Gastrocnemius medialis (tissue), 4 donors: ENCODE data around the gene PHF13. TPM values are rescaled to one million over a fixed set of nuclear protein-coding genes. Genes with fewer than 3 reads are reported as not detected.
"Not testable (repeated sequence)": the region's sequence is repeated elsewhere in the genome, so short reads cannot be mapped to it uniquely, and the experiment has no call there.

Experiments used
- ATAC-seq, 2 donors: fragments of 150-250 bp; one replicate each; pipeline ENCODE4 v1.9.1; 2016
- DNase-seq, 2 donors: peaks; one replicate each; pipeline ENCODE4 v3.0.0-alpha.2; 2019
- H3K27ac ChIP-seq, 4 donors: fragments of 200-600 bp; sonication (generic); 1 replicate in 1 of 4; 2 replicates in 3 of 4; pipeline ENCODE4 v1.5.1; 2016 to 2018; ENCODE audit warnings: mild to moderate bottlenecking in 2 of 4, moderate library complexity in 1 of 4
- H3K27me3 ChIP-seq, 3 donors: fragments of 200-600 bp; sonication (generic) in 2 of 3; 1 replicate in 1 of 3; 2 replicates in 2 of 3; pipeline versions ENCODE4 v1.5.1 to v1.6.0; 2016 to 2019; ENCODE audit warnings: mild to moderate bottlenecking in 1 of 3, moderate library complexity in 1 of 3
- H3K36me3 ChIP-seq, 2 donors: fragments of 200-600 bp; sonication (generic) in 1 of 2; one replicate each; pipeline ENCODE4 v1.5.1; 2017 to 2018
- H3K4me1 ChIP-seq, 2 donors: fragments of 200-600 bp; sonication (generic) in 1 of 2; one replicate each; pipeline ENCODE4 v1.5.1; 2016 to 2017; ENCODE audit warnings: mild to moderate bottlenecking in 2 of 2
- H3K4me3 ChIP-seq, 4 donors: fragments of 200-600 bp; sonication (generic) in 3 of 4; 1 replicate in 1 of 4; 2 replicates in 3 of 4; pipeline ENCODE4 v1.5.1; 2016 to 2019; ENCODE audit warnings: mild to moderate bottlenecking in 2 of 4
- H3K9me3 ChIP-seq, 3 donors: fragments of 200-600 bp; sonication (generic) in 2 of 3; 1 replicate in 1 of 3; 2 replicates in 2 of 3; pipeline ENCODE4 v1.5.1; 2016 to 2019
- POLR2A ChIP-seq, 2 donors: fragments of 450-650 bp; IDR thresholded peaks; one replicate each; pipeline ENCODE4 v1.6.1; 2017; ENCODE audit warnings: antibody characterized with exemption in 2 of 2, mild to moderate bottlenecking in 2 of 2, moderate library complexity in 2 of 2
- in situ Hi-C, 4 donors: fragments of 200-750 bp; cut with MboI; loops; one replicate each; pipeline versions ENCODE4 v1.15.0 to v1.8.0; 2017; ENCODE audit warnings: low sequenced_read_pairs in 4 of 4
- intact Hi-C: fragments of 100-400 bp; cut with DNase I; formaldehyde crosslinking; loops from one replicate; pipeline ENCODE4 v1.15.1; 2023; ENCODE audit warnings: low total_unique reads
- total RNA-seq, 4 donors: library from RNA; depleted of rRNA; stranded (reverse); fragments of >200 nt; gene quantifications; one replicate each; pipeline versions ENCODE4 v1.1.0 to v1.2.3, GENCODE V29; 2016
- TF ChIP-seq, protein P1 (sequence below), 5 experiments: fragments of 450-650 bp in 3 of 5; fragments of 200-600 bp in 2 of 5; sonication (generic) in 2 of 5; IDR thresholded peaks in 4 of 5; conservative IDR thresholded peaks in 1 of 5; 1 replicate in 4 of 5; 2 replicates in 1 of 5; pipeline ENCODE4 v1.5.1; 2016 to 2019; ENCODE audit warnings: antibody characterized with exemption in 5 of 5, mild to moderate bottlenecking in 3 of 5, moderate library complexity in 3 of 5

Gene PHF13
- total RNA-seq, 4 donors from 2014 or later: 4.7 to 8.5 (median 5.3) TPM

GRCh38 chr1:6635910-6636760 is 22.6 kb downstream of the PHF13 start:
- intact Hi-C loops: no loop called here
- Histone ChIP-seq H3K27ac (no peak overlapping the region), H3K36me3 (peaks cover 0 to 82% of the 10 kb centered on the region in 2 donors), H3K9me3 (no peaks in the 10 kb centered on the region), H3K27me3 (no peaks in the 10 kb centered on the region), H3K4me3 (no peak overlapping the region), H3K4me1 (peaks cover 0 to 10% of the 10 kb centered on the region in 2 donors)
- ATAC-seq (no peak), DNase-seq (no peak)
- in situ Hi-C loops: loop anchor here (5.0 to 25.0 kb wide), 4 partner anchors 51 to 149 kb away; partner anchors contain the start of genes NOL9 (in 1 of the 4), PLEKHG5 (in 1 of the 4) and ZBTB48 (in 1 of the 4)
- no peak for TF ChIP-seq POLR2A (IDR thresholded peaks at IDR 0.05)
- TF ChIP-seq, protein P1, sequence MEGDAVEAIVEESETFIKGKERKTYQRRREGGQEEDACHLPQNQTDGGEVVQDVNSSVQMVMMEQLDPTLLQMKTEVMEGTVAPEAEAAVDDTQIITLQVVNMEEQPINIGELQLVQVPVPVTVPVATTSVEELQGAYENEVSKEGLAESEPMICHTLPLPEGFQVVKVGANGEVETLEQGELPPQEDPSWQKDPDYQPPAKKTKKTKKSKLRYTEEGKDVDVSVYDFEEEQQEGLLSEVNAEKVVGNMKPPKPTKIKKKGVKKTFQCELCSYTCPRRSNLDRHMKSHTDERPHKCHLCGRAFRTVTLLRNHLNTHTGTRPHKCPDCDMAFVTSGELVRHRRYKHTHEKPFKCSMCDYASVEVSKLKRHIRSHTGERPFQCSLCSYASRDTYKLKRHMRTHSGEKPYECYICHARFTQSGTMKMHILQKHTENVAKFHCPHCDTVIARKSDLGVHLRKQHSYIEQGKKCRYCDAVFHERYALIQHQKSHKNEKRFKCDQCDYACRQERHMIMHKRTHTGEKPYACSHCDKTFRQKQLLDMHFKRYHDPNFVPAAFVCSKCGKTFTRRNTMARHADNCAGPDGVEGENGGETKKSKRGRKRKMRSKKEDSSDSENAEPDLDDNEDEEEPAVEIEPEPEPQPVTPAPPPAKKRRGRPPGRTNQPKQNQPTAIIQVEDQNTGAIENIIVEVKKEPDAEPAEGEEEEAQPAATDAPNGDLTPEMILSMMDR (IDR thresholded peaks at IDR 0.05 in 4 of 5, conservative IDR thresholded peaks at IDR 0.05 in 1 of 5): no peak

DNA sequence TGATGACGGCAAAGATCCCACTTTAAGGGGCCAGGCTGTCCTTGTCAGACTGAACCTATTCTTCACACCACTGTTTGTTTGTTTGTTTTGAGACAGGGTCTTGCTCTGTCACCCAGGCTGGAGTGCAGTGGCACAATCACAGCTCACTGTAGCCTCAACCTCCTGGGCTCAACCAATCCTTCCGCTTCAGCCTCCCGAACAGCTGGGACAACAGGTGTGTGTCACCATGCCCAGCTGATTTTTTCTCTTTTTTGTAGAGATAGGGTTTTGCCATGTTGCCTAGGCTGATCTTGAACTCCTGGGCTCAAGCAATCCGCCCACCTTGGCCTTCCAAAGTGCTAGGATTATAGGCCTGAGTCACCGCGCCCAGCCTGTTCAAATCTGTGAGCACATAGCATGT is 23.2 kb downstream of the PHF13 start:
- H3K4me1 ChIP-seq, H3K27ac ChIP-seq, H3K9me3 ChIP-seq, intact Hi-C loops, ATAC-seq, H3K4me3 ChIP-seq, DNase-seq, H3K27me3 ChIP-seq: not testable (repeated sequence)
- peaks cover 0 to 80% of the 10 kb centered on the region in 2 donors for H3K36me3 ChIP-seq
- in situ Hi-C loops: loop anchor here (5.0 to 25.0 kb wide), 4 partner anchors 52 to 149 kb away; partner anchors contain the start of genes NOL9 (in 1 of the 4), PLEKHG5 (in 1 of the 4) and ZBTB48 (in 1 of the 4)

DNA sequence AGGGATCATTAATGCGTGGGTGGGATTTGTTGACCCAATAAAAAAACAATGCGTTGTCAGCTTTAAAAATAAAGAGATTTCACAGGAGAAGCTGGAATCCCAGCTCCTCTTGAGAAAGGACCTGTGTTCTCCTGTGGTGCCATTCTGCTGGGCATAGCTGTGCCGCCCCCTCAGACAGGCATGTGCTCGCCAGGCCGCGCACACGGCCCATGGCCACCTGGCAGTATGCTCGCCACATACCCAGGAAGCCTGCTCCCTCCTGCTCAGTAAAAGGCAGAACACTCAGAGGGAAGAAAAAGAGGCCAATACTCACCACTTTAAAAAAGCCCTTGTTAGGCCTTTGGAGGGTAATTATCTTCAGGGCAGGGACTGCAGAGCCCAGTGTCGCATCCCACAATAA is 24.2 kb downstream of the PHF13 start:
- Histone ChIP-seq H3K9me3 (no peaks in the 10 kb centered on the region), H3K27me3 (no peaks in the 10 kb centered on the region), H3K4me3 (no peak overlapping the region), H3K4me1 (peaks cover 0 to 10% of the 10 kb centered on the region in 2 donors), H3K36me3 (peaks cover 0 to 78% of the 10 kb centered on the region in 2 donors), H3K27ac (peak overlapping the region in 2 of 4 donors; percentile 43 to 56)
- in situ Hi-C loops: loop anchor here (5.0 to 25.0 kb wide), 4 partner anchors 53 to 150 kb away; partner anchors contain the start of genes NOL9 (in 1 of the 4), PLEKHG5 (in 1 of the 4) and ZBTB48 (in 1 of the 4)
- TF ChIP-seq, protein P1 (IDR thresholded peaks at IDR 0.05 in 4 of 5, conservative IDR thresholded peaks at IDR 0.05 in 1 of 5): no peak
- TF ChIP-seq POLR2A (IDR thresholded peaks at IDR 0.05): no peak
- DNase-seq: no peak
- no peak for ATAC-seq
- intact Hi-C loops: no loop called here

GRCh38 chr1:6638226-6638625 is 24.7 kb downstream of the PHF13 start:
- in situ Hi-C loops (loop anchor here (5.0 to 25.0 kb wide), 4 partner anchors 53 to 151 kb away; partner anchors contain the start of genes NOL9 (in 1 of the 4), PLEKHG5 (in 1 of the 4) and ZBTB48 (in 1 of the 4)), intact Hi-C loops (no loop called here)
- Histone ChIP-seq H3K4me3 (no peak overlapping the region), H3K27me3 (no peaks in the 10 kb centered on the region), H3K4me1 (peaks cover 0 to 10% of the 10 kb centered on the region in 2 donors), H3K27ac (peak overlapping the region; percentile 21 to 56 (median 40)), H3K36me3 (peaks cover 0 to 78% of the 10 kb centered on the region in 2 donors), H3K9me3 (no peaks in the 10 kb centered on the region)
- peak; percentile 15 to 20 for ATAC-seq
- no peak for TF ChIP-seq POLR2A (IDR thresholded peaks at IDR 0.05)
- TF ChIP-seq, protein P1 (IDR thresholded peaks at IDR 0.05 in 4 of 5, conservative IDR thresholded peaks at IDR 0.05 in 1 of 5): no peak
- DNase-seq: peak in 1 of 2 donors; percentile 67

GRCh38 chr1:6640867-6641266 is 27.3 kb downstream of the PHF13 start:
- H3K27me3 ChIP-seq, ATAC-seq, H3K9me3 ChIP-seq, H3K4me1 ChIP-seq, H3K27ac ChIP-seq, DNase-seq, intact Hi-C loops, H3K4me3 ChIP-seq: not testable (repeated sequence)
- H3K36me3 ChIP-seq: peaks cover 0 to 87% of the 10 kb centered on the region in 2 donors
- in situ Hi-C loops: loop anchor here (10.0 to 25.0 kb wide), 3 partner anchors 86 to 156 kb away; partner anchors contain the start of genes NOL9 (in 1 of the 4), PLEKHG5 (in 1 of the 4) and TAS1R1 (in 1 of the 4)
